ENCODE measurements around the gene KEL. TPM values are rescaled to one million over a fixed set of nuclear protein-coding genes. Genes with fewer than 3 reads are reported as not detected.

Gene KEL
- total RNA-seq, 6 donors from 2014 or later: 0.11 to 13.0 (median 3.1) TPM; not detected in 1

DNA sequence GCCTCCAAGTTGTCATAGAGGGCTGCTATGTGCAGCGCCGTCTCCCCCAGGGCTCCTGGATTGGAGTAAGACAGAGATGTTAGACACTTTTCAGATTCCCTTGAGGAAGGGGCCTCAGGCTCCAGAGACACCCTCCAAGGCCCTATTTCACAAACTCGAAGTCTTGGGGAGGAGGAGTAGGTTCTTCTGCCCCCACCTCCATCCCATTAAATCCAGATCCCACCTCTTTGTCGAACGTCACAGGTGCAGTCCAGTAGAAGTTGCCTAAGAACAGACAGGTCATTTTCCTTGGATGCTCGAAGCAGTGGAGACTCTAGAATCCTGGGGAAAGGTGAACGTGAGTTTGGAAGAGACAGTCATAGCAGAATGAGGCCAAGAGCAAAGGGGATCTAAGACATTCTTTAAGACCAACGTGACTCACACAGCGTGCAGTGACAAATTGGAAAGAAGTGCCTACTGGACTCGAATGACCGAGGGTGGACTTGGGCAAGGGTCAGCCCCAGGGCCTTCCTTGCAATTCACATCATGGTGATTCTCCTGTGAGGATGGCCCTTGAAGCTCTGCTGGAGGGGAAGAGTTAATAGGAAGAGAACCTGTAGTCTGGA is 31.9 kb downstream of the KEL start:
- 88 to 94% methylated on average over 11 of the region's 11 CpGs for WGBS, 2 donors
- ATAC-seq (ENCODE audit: low FRiP score in 2 of 2): no peak
- Histone ChIP-seq H3K27ac (no peak overlapping the region), H3K4me1 (no peaks in the 10 kb centered on the region), H3K27me3 (no peaks in the 10 kb centered on the region), H3K9me3 (no peaks in the 10 kb centered on the region), H3K36me3 (no peaks in the 10 kb centered on the region), H3K4me3 (no peak overlapping the region)
- no peak for DNase-seq
- no peak for TF ChIP-seq POLR2A (IDR thresholded peaks at IDR 0.05)
- TF ChIP-seq EP300 (IDR thresholded peaks at IDR 0.05): no peak
- TF ChIP-seq CTCF (IDR thresholded peaks at IDR 0.05): no peak
- TF ChIP-seq POLR2AphosphoS5 (IDR thresholded peaks at IDR 0.05): no peak

GRCh38 chr7:142927949-142928348 is 34.2 kb downstream of the KEL start:
- Histone ChIP-seq H3K36me3 (no peaks in the 10 kb centered on the region), H3K27ac (peak overlapping the region; percentile 57 to 78 (median 74)), H3K9me3 (no peaks in the 10 kb centered on the region), H3K27me3 (no peaks in the 10 kb centered on the region), H3K4me1 (no peaks in the 10 kb centered on the region), H3K4me3 (no peak overlapping the region)
- 78 to 81% methylated on average over 8 of the region's 8 CpGs for WGBS, 2 donors
- DNase-seq: no peak
- ATAC-seq (ENCODE audit: low FRiP score in 2 of 2): no peak
- no peak for TF ChIP-seq CTCF (IDR thresholded peaks at IDR 0.05)
- TF ChIP-seq POLR2A (IDR thresholded peaks at IDR 0.05): no peak
- no peak for TF ChIP-seq EP300 (IDR thresholded peaks at IDR 0.05)
- no peak for TF ChIP-seq POLR2AphosphoS5 (IDR thresholded peaks at IDR 0.05)

GRCh38 chr7:142927085-142927745 is 34.9 kb downstream of the KEL start:
- TF ChIP-seq POLR2A (IDR thresholded peaks at IDR 0.05) (peak in 1 of 4 donors; percentile 19), EP300 (IDR thresholded peaks at IDR 0.05) (no peak), POLR2AphosphoS5 (IDR thresholded peaks at IDR 0.05) (peak in 1 of 2 donors; percentile 57)
- H3K27me3 ChIP-seq: no peaks in the 10 kb centered on the region
- WGBS, 2 donors: 44% methylated on average over 7 of the region's 7 CpGs
- ATAC-seq (ENCODE audit: low FRiP score in 2 of 2) (peak; percentile 40 to 78), DNase-seq (no peak)
- no peaks in the 10 kb centered on the region for H3K9me3 ChIP-seq
- no peaks in the 10 kb centered on the region for H3K4me1 ChIP-seq
- H3K36me3 ChIP-seq: no peaks in the 10 kb centered on the region
- H3K27ac ChIP-seq: peak overlapping the region; percentile 57 to 78 (median 74)
- no peak overlapping the region for H3K4me3 ChIP-seq

GRCh38 chr7:142925413-142925812 is 36.8 kb downstream of the KEL start:
- Histone ChIP-seq H3K27me3 (no peaks in the 10 kb centered on the region), H3K4me3 (no peak overlapping the region), H3K9me3 (no peaks in the 10 kb centered on the region), H3K4me1 (no peaks in the 10 kb centered on the region), H3K27ac (no peak overlapping the region), H3K36me3 (no peaks in the 10 kb centered on the region)
- WGBS, 2 donors: 80 to 81% methylated on average over 9 to 12 of the region's 12 CpGs
- ATAC-seq (ENCODE audit: low FRiP score in 2 of 2) (no peak), DNase-seq (no peak)
- TF ChIP-seq POLR2AphosphoS5 (IDR thresholded peaks at IDR 0.05) (no peak), POLR2A (IDR thresholded peaks at IDR 0.05) (no peak), CTCF (IDR thresholded peaks at IDR 0.05) (no peak), EP300 (IDR thresholded peaks at IDR 0.05) (no peak)

DNA sequence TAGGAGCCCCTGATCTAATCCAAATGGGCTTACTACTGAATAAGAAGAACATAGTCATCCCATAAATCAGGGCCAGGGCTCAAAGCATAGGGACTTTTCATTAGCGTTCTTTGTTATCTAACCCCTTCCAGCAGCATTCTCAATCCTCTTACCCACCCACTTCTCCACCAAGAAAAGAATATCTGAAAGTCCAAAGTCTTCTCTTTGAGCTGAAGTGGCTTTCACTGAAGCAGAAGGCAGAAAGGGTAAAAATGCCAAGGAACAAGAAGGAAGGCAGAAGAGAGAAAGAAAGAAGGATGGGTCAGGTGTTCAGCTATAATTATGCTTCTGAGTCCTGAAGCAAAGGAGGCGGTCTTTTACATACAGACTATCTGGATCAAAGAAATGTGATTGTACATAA is 38.8 kb downstream of the KEL start:
- no peaks in the 10 kb centered on the region for H3K27me3 ChIP-seq
- 38 to 46% methylated on average over 2 of the region's 2 CpGs for WGBS, 2 donors
- H3K4me1 ChIP-seq: no peaks in the 10 kb centered on the region
- no peak overlapping the region for H3K27ac ChIP-seq
- ATAC-seq (ENCODE audit: low FRiP score in 2 of 2) (no peak), DNase-seq (no peak)
- TF ChIP-seq POLR2A (IDR thresholded peaks at IDR 0.05) (no peak), EP300 (IDR thresholded peaks at IDR 0.05) (no peak), POLR2AphosphoS5 (IDR thresholded peaks at IDR 0.05) (no peak), CTCF (IDR thresholded peaks at IDR 0.05) (no peak)
- no peaks in the 10 kb centered on the region for H3K36me3 ChIP-seq
- no peak overlapping the region for H3K4me3 ChIP-seq
- H3K9me3 ChIP-seq: no peaks in the 10 kb centered on the region

Data from upper lobe of left lung (tissue), 6 donors.